Right lobe of liver (tissue), 6 donors: ENCODE measurements around the gene CTSW. TPM values are rescaled to one million over a fixed set of nuclear protein-coding genes. Genes with fewer than 3 reads are reported as not detected.

Experiments used
- ATAC-seq, 4 donors: fragments of 200-7000 bp; cut with Tn5 transposase; one replicate each; pipeline ENCODE4 v1.9.1; 2020; ENCODE audit warnings: mild to moderate bottlenecking in 4 of 4, moderate library complexity in 4 of 4
- DNase-seq, 3 donors: peaks; one replicate each; pipeline ENCODE4 v3.0.0-alpha.2; 2020
- H3K27ac ChIP-seq, 3 donors: fragments of 200-600 bp; one replicate each; pipeline ENCODE4 v1.8.0; 2022
- H3K27me3 ChIP-seq, 2 donors: fragments of 200-600 bp; one replicate each; pipeline ENCODE4 v1.8.0; 2022
- H3K36me3 ChIP-seq, 4 donors: fragments of 200-600 bp; sonication (generic) in 1 of 4; one replicate each; pipeline versions ENCODE4 v1.5.1 to v1.8.0; 2017 to 2022; ENCODE audit warnings: control low read depth in 1 of 4
- H3K4me1 ChIP-seq, 4 donors: fragments of 200-600 bp; sonication (generic) in 1 of 4; one replicate each; pipeline versions ENCODE4 v1.5.1 to v1.8.0; 2017 to 2022; ENCODE audit warnings: control low read depth in 1 of 4
- H3K4me3 ChIP-seq, 3 donors: fragments of 200-600 bp; one replicate each; pipeline ENCODE4 v1.8.0; 2022
- H3K9me3 ChIP-seq, 4 donors: fragments of 200-600 bp; sonication (generic) in 1 of 4; one replicate each; pipeline versions ENCODE4 v1.5.1 to v1.8.0; 2017 to 2022; ENCODE audit warnings: control low read depth in 1 of 4
- POLR2A ChIP-seq: fragments of 450-650 bp; IDR thresholded peaks from one replicate; pipeline ENCODE4 v1.6.1; 2017; ENCODE audit warnings: antibody characterized with exemption, mild to moderate bottlenecking
- WGBS: methylation state at CpG from one replicate; pipeline ENCODE4 v1.1.6; 2018; ENCODE audit warnings: low coverage, low lambda C conversion rate; ENCODE audit not compliant: insufficient coverage; ENCODE audit errors: missing lambda C conversion rate; 5-methylcytosine and 5-hydroxymethylcytosine counted together
- intact Hi-C, 2 donors: fragments of 100-400 bp; cut with DNase I; formaldehyde crosslinking; loops; one replicate each; pipeline versions ENCODE4 v1.11.2 to v1.14.1; 2022
- total RNA-seq, 6 experiments: library from RNA; depleted of rRNA in 2 of 6; stranded (reverse); fragments of >200 nt in 2 of 6; fragmentation: NEBNext Ultra II Directional in 3 of 6; extraction: Animal tissue kit (Norgen Biotek cat#: 25700) in 3 of 6; gene quantifications; one replicate each; pipeline versions ENCODE4 v1.1.0 to v1.2.4, GENCODE V29; 2016 to 2023
- TF ChIP-seq, protein P1 (sequence below), 4 donors: fragments of 200-600 bp in 3 of 4; fragments of 450-650 bp in 1 of 4; IDR thresholded peaks; one replicate each; pipeline versions ENCODE4 v1.5.1 to v1.8.0; 2016 to 2022; ENCODE audit warnings: antibody characterized with exemption in 4 of 4, mild to moderate bottlenecking in 2 of 4
- donor health status: DM: no; HTN: yes; CAD: no.
- donor health status: DM: no; HTN: no; CAD: no.
- donor health status: DM: no; HTN: no; CAD: no.
- donor health status: DM: no; HTN: yes; CAD: no.
- donor health status: DM: no; HTN: yes; CAD: no.

Gene CTSW
- total RNA-seq, 6 experiments from 2014 or later = 0.49 to 1.3 (median 1.0) TPM

DNA sequence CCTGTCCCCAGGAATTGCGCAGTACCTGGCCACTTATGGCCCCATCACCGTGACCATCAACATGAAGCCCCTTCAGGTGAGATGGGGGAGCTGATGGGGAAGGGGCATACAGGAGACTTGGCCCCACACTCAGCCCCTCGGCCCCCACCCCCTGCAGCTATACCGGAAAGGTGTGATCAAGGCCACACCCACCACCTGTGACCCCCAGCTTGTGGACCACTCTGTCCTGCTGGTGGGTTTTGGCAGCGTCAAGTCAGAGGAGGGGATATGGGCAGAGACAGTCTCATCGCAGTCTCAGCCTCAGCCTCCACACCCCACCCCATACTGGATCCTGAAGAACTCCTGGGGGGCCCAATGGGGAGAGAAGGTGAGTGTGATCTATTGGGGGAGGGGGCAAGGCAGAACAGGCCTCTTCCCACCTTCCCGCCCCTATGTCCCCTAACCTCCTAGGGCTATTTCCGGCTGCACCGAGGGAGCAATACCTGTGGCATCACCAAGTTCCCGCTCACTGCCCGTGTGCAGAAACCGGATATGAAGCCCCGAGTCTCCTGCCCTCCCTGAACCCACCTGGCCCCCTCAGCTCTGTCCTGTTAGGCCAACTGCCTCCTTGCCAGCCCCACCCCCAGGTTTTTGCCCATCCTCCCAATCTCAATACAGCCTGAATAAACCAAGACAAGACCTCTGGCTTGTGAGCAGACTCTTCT is 3.6 kb downstream of the CTSW start:
- no peak overlapping the region for H3K4me3 ChIP-seq
- peaks cover 0 to 11% (median 0%) of the 10 kb centered on the region in 4 donors for H3K36me3 ChIP-seq
- no peaks in the 10 kb centered on the region for H3K9me3 ChIP-seq
- no peak for TF ChIP-seq POLR2A
- TF ChIP-seq, protein P1, sequence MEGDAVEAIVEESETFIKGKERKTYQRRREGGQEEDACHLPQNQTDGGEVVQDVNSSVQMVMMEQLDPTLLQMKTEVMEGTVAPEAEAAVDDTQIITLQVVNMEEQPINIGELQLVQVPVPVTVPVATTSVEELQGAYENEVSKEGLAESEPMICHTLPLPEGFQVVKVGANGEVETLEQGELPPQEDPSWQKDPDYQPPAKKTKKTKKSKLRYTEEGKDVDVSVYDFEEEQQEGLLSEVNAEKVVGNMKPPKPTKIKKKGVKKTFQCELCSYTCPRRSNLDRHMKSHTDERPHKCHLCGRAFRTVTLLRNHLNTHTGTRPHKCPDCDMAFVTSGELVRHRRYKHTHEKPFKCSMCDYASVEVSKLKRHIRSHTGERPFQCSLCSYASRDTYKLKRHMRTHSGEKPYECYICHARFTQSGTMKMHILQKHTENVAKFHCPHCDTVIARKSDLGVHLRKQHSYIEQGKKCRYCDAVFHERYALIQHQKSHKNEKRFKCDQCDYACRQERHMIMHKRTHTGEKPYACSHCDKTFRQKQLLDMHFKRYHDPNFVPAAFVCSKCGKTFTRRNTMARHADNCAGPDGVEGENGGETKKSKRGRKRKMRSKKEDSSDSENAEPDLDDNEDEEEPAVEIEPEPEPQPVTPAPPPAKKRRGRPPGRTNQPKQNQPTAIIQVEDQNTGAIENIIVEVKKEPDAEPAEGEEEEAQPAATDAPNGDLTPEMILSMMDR (IDR thresholded peaks at IDR 0.05) = no peak
- ATAC-seq (no peak), DNase-seq (no peak)
- intact Hi-C loops = loop anchor here (10.0 kb wide), 1 partner anchor 102 kb away; no protein-coding TSS in a partner anchor
- H3K27ac ChIP-seq = no peak overlapping the region
- no CpG with 5 or more reads among the region's 13 CpGs for WGBS
- no peaks in the 10 kb centered on the region for H3K27me3 ChIP-seq
- H3K4me1 ChIP-seq = peaks cover 0 to 7% (median 2%) of the 10 kb centered on the region in 4 donors

DNA sequence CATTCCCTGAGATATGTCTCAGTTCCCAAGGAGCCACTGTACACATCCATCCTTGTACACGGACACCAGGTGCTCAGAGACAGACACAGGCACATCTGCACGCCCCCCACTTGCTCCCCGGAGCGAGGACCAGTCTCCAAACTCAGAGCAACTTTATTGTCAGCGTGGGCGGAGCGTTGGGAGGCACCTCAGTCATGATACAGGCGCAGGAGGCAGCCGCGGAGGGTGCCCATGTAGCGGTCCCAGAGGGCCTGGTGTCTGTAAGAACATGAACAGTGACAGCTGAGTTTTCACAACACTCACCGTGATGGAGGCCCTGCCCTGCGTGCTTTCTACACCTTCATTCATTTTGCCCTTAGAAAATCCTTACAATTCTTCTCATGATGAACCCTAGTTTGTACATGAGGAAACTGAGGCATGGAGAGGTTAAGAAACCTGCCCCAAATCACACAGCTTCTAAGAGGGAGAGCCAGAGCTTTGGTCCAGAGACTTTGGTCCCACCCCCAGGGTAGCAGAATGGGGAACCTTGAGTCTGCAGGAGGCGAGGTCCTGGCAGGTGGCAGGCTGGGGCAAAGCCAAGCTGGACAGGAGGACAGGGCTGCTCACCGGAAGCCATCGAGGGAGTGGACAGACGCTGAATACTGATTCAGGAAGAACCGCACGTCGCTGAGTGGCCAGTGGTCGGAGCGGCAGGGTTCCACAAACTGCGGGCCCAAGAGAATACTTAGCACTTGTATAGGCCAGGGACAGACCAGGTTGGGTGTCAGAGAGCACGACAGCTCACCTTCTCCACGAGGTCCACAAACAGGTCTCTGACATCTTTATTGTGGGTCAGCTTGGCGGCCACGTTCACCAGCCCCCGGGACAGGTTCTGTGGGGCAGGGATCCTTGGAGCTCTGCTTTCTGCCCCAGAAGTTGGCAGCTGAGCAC is 4.4 kb downstream of the CTSW start:
- peaks cover 0 to 11% (median 0%) of the 10 kb centered on the region in 4 donors for H3K36me3 ChIP-seq
- no peak for ATAC-seq
- TF ChIP-seq POLR2A = no peak
- TF ChIP-seq, protein P1 (IDR thresholded peaks at IDR 0.05) = no peak
- peaks cover 0 to 10% (median 5%) of the 10 kb centered on the region in 4 donors for H3K4me1 ChIP-seq
- no peaks in the 10 kb centered on the region for H3K9me3 ChIP-seq
- no peak overlapping the region for H3K4me3 ChIP-seq
- intact Hi-C loops = loop anchor here (10.0 kb wide), 1 partner anchor 101 kb away; no protein-coding TSS in a partner anchor
- no peak for DNase-seq
- 90% methylated on average over 13 of the region's 28 CpGs for WGBS
- H3K27ac ChIP-seq = no peak overlapping the region
- H3K27me3 ChIP-seq = no peaks in the 10 kb centered on the region

DNA sequence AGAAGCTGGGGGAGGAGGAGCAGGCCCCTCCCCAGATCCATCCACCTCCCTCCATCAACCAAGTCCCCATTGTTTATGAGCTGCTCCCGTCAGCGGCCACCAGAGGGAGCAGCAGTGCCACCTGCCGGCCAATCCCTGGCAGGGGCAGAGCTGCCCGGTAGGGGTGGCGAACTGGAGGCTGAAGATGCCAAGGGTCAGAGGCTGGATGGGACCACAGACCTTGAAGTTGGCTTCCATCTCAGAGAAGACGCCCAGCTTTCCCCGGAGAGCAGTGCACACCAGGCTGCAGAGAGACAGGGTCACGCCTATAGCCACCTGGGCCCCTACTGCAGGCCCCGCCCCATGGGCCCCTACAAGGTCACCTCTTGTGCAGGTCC is 5.1 kb downstream of the CTSW start:
- Histone ChIP-seq H3K27me3 (no peaks in the 10 kb centered on the region), H3K27ac (no peak overlapping the region), H3K36me3 (peaks cover 0 to 11% (median 0%) of the 10 kb centered on the region in 4 donors), H3K4me1 (peaks cover 0 to 17% (median 6%) of the 10 kb centered on the region in 4 donors), H3K9me3 (no peaks in the 10 kb centered on the region), H3K4me3 (no peak overlapping the region)
- DNase-seq = peak; percentile 80 to 83 (median 80)
- peak; percentile 43 to 60 (median 52) for ATAC-seq
- intact Hi-C loops = loop anchor here (10.0 kb wide), 1 partner anchor 100 kb away; no protein-coding TSS in a partner anchor
- no CpG with 5 or more reads among the region's 9 CpGs for WGBS
- no peak for TF ChIP-seq POLR2A
- TF ChIP-seq, protein P1 (IDR thresholded peaks at IDR 0.05) = peak; percentile 98 to 99 (median 99)

DNA sequence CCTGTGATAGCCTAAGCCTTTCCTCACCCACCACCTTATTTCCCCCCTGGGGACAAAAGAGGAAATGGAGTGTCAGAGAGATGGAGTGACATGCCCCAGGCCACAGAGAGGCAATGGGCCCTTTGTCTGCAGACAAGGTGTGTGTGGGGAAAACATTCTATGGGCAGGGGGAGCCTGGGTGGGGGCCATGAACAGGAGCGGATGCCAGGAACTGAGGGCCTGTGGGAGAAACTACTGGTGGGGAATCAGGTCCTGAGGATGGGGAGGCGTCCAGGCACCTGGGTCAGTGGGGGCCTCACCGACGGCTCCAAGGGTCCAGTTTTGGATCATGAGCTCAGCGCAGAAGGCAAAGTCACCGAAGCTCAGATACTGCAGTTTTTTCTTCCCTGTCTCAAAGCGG is 5.6 kb downstream of the CTSW start:
- TF ChIP-seq POLR2A = no peak
- TF ChIP-seq, protein P1 (IDR thresholded peaks at IDR 0.05) = no peak
- Histone ChIP-seq H3K36me3 (peaks cover 0 to 11% (median 0%) of the 10 kb centered on the region in 4 donors), H3K27ac (no peak overlapping the region), H3K27me3 (no peaks in the 10 kb centered on the region), H3K9me3 (no peaks in the 10 kb centered on the region), H3K4me3 (no peak overlapping the region), H3K4me1 (peaks cover 0 to 22% (median 8%) of the 10 kb centered on the region in 4 donors)
- ATAC-seq (no peak), DNase-seq (no peak)
- intact Hi-C loops = loop anchor here (10.0 kb wide), 1 partner anchor 100 kb away; no protein-coding TSS in a partner anchor
- 100% methylated on average over 1 of the region's 7 CpGs for WGBS
